CD4-positive, alpha-beta T cell treated with Interleukin-6 at 100 ng/mL for 8 hours (primary cell): ENCODE data around the gene PLD6.
"Not testable (repeated sequence)": the region's sequence is repeated elsewhere in the genome, so short reads cannot be mapped to it uniquely, and the experiment has no call there.

Source experiments
- DNase-seq: peaks from one replicate; pipeline ENCODE4 v3.0.0-alpha.2; 2020; ENCODE audit warnings: mixed read lengths, low spot score

Gene PLD6

DNA sequence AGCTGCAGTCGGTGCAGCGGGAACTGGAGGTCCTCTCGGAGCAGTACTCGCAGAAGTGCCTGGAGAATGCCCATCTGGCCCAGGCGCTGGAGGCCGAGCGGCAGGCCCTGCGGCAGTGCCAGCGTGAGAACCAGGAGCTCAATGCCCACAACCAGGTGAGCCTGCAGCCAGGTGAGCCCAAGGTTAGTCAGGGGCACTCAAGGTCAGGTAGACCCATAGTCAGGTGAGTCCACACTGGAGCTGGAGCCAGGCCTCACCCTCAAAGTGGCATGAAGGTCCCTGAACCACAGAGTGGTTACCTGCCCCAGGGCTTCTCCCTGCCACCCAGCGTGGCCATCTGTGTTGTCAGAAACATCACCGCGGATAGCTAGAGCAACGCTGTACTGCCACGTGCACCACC is 32.2 kb downstream of the PLD6 start:
- DNase-seq, result no peak

DNA sequence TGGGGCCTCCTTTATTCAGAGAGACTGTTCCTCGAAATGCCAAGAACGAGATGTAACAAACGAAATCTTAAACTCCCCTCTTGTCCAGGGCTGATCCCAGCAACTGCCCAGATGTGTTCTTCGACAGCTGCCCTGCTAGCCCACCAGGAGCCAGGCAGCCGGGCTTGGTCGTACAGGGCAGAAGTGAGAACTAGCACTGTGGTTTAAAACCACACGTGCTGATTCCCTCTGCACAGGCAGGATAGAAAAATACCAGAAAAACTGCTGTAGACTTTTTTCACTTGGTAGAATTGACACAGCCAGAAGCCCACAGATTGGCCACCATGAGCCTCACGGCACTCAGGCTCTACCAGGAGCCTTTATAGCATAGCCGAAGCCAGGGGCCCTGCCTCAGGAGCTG is 33.1 kb downstream of the PLD6 start:
- no peak for DNase-seq

DNA sequence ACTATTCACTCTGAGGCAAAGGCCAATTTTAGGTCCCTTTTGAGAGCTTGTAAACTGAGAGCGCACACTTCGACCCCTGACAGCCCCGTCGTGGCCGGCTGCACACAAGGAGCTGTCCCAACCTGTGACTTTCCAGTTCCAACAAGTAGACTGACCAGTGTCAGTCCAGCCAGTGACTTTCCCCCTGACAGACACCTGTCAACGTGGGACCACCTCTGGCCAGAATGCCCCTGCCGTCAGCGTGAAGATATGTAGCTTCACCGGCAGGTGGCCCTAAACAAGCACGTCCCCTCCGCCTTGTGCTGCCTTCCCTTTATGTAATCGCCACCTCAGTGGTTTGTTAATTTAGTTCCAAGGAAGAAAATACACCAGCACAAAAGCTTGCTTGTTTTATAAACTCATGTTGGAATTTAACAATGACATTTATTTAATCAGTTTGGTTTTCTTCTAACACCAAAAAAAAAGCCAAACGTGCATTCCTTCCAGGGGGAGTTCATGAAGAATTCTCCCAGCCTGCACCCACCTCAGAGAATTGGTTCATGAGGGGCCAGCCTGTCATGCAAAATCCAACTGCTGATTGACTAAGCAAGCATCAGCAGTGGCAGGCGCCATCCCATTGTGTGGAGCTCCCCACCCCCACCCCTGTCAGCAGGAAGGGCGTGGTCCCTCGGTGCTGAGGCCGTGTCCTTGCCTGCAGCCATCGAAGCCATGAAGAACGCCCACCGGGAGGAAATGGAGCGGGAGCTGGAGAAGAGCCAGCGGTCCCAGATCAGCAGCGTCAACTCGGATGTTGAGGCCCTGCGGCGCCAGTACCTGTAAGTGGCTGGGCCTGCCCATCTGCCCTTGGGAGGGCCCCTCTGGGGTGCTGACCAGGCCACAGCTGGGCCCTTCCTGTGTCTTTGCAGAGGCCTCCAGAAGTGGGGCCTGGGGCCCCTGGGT is 33.9 kb downstream of the PLD6 start:
- DNase-seq, result no peak

DNA sequence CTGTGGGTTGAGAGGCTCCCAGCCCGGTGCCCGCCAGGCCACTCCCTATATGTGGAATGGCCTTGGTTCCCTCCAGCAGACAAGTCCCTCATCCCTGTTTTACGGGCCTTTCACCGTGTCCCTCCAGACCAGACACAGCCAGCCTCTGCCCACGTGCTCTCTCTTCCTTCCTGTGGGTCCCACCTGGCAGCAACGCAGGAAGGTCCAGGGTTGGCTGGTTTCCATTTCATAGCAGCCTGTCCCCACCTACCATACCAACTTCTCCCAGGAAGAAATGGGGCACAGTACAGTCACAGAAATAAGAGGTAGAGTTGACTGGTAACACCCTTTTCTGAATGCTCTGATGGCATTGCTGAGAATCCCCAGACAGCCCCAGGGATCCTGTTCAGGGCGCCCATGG is 34.9 kb downstream of the PLD6 start:
- DNase-seq, result no peak

DNA sequence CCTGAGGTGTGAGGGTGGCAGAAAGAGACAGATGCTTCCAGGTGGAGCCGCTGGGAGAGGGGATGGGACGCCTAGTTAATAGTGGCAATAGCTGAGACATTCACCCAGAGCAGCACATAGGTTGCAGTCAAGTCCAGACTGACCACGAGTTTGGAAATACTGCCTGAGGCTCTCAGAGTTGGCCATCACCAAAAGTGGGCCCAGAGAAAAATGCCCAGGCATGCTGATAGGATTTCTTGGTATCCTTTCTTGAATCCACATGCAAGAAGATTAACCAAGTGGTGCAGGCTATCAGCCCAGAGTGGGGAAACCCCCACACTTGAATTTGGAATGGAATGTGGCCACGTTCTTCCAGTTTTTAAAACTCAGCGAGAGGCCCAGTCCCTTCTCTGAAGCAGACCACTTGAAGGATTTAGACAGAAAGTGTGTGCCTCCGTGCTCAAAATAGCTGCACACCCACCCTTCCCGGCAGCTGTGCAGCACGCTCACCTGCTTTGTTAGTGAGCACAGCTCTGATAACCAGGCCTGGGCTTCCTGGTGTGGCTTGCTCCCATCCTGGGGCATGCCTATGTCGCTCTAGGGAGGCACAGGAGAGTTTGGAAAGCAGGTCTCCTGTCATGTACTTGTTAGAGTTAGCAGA is 35.7 kb downstream of the PLD6 start:
- DNase-seq, result no peak

DNA sequence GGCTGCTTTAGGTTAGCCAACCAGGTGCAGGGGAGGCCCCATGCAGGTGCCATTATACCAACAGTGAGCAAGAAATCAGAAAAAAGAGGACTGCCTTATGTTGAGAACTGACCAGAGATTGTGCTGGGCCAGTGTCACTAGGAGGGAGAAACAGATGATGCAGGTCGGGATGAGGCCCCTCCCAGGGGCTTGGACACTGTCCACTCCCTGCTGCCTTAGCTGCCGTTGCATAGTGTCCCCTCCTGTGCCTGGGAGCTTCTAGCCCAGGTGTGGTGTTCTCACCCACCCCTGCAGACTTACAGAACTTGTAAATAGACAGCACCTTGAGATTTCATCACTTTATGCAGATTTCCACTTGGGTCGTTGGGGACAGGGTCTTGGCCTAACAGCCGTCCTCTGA is 36.7 kb downstream of the PLD6 start:
- DNase-seq, result no peak

DNA sequence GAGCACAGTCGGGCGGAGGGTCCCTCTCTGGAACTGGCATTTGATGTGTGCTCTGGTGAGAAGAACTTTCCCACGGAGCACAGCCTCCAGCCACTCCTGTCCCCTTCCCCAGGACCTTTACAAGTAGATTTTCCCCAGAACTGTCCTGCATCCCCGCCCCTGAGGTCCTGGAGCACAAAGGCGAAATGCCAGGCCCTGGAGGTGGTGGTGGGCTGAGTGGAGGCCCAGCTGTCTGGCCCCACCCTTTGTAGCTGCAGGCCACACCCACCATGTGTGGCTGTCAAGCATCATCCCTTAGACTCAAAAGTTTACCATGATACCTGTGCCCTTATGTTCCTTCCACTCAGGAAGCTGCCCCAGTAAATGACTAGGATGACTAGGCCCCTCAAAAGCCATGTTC is 37.7 kb downstream of the PLD6 start:
- DNase-seq, result no peak

DNA sequence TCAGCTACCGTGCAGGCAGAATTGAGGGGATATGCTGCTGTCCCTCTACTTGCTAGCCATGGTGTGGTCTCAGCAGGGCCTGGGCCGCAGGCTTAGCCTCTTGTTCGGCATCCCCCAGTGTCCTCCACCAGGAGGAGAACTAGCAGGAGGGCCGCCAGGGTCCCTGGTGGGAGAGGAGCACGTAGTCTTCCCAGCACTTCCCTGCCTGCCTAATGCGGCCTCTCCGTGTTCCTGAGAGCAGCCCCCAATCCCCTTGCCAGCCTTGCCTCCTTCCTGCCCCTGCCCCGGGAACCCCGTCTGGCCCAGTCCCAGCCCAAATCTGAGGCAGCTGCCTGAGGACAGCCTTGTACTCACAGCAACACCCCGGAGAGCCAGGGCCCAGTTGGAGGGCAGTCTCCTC is 38.1 kb downstream of the PLD6 start:
- no peak for DNase-seq

DNA sequence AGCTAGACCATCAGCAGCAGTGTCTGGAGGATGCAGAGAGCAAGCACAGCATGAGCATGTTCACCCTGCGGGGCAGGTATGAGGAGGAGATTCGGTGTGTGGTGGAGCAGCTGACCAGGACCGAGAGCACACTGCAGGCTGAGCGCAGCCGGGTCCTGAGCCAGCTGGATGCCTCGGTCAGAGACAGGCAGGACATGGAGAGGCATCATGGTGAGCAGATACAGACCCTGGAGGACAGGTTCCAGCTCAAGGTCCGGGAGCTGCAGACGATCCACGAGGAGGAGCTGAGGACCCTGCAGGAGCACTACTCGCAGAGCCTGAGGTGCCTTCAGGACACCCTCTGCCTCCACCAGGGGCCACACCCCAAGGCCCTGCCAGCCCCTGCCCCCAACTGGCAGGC is 38.8 kb downstream of the PLD6 start:
- no peak for DNase-seq

DNA sequence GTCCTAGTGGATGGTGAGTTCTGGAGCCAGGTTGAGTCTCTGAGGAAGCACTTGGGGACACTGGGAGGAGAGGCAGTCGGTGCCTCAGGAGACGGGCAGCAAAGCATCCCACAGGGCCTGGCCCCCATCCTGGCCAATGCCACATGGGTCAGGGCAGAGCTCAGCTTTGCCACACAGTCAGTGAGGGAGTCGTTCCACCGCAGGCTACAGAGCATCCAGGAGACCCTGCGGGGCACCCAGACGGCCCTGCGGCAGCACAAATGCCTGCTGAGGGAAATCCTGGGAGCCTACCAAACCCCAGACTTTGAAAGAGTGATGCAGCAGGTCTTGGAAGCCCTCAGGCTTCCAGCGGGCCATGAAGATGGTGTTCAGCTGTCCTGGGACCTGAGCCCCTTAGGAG is 39.7 kb downstream of the PLD6 start:
- no peak for DNase-seq

DNA sequence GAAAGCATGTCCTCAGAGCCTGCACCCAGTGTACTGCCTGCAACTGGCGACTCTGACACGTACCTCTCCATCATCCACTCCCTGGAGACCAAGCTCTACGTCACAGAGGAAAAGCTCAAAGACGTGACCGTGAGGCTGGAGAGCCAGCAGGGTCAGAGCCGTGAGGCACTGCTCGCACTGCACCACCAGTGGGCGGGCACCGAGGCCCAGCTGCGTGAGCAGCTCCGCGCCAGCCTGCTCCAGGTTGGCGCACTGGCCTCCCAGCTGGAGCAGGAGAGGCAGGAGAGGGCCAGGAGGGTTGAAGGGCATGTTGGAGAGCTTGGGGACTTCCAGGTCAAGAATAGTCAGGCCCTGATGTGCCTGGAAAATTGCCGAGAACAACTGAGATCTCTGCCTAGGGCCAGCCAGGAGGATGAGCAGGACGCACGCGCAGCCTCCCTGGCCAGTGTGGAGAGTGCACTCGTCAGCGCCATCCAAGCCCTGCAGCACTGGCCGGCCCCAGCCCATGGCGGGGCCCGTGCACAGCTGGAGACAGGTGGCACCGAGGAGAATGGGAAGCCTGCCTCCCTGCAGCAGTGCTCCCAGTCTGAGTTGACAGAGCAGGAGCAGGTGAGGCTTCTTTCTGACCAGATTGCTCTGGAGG is 40.3 kb downstream of the PLD6 start:
- no peak for DNase-seq

DNA sequence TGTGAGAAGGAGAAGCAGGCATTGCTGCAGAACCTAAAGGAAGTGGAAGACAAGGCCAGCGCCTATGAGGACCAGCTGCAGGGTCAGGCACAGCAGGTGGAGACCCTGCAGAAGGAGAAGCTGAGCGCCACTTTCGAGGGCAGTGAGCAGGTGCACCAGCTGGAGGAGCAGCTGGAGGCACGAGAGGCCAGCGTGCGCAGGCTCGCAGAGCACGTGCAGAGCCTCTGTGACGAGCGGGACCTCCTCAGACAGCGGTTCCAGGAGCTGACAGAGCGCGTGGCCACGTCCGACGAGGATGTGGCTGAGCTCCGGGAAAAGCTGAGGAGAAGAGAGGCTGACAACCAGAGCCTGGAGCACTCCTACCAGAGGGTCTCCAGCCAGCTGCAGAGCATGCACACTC is 41.5 kb downstream of the PLD6 start:
- DNase-seq, result no peak

DNA sequence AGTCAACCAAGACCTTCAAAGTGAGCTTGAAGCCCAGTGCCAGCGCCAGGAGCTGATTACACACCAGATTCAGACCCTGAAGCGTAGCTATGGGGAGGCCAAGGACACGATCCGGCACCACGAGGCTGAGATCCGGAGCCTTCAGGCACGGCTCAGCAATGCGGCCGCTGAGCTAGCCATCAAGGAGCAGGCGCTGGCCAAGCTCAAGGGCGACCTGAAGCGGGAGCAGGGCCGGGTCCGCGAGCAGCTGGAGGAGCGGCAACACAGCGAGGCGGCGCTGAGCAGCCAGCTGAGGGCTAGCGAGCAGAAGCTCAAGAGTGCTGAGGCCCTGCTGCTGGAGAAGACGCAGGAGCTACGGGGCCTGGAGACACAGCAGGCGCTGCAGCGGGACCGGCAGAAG is 42.0 kb downstream of the PLD6 start:
- DNase-seq, result no peak

DNA sequence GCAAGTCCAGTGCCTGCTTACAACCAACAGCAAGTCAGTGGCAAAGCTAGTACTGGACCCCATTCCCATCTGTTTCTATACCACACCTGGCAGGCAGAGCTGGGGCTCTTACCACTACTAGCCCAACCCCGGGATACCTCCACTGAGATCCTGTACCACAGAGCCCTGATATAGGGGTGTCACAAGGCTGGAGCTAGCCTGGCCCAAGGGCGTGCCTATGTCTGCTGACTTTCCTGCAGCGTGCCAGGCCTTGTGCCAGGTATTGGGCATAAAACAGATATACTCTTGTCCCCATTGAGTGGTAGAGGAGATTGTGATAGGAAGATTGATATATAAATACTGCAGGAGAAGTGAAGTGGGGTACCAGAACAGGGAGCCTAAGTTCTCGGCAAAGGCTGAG is 44.4 kb downstream of the PLD6 start:
- no peak for DNase-seq

DNA sequence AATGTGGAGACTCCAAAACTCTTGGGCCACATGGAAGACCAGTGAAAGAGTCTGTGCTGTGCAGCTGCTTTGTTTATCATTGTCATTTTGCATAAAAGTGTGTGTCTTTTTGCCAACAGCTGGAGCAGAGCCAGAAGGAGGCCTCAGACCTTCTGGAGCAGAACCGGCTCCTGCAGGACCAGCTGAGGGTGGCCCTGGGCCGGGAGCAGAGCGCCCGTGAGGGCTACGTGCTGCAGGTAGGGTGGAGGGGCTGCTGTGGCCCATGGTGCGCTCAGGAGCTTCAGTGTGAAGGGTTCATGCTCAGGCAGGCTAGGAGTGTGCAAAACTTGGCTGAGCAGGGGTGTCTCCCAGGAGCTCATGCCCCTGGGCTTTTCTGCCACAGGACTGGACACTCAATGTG is 45.0 kb downstream of the PLD6 start:
- DNase-seq, result no peak

DNA sequence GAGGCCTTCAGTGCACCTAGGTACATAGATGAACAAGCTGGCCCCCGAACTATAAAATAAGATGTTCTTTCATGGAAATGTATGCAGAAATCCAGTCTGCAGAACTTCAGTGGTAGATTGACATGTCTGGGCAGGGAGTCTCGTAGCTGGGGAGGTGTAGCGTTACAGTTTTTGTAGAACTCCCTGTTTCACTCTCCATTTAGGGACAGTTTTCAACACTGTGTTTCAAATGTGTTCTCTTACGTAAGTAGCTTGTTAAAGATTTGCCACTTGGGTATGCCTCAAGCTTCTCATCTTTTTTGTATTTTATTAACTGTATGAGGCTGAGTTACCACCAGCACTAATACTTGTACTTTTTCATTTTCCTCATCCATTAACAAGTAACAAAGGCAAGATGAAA is 46.6 kb downstream of the PLD6 start:
- DNase-seq, result no peak

DNA sequence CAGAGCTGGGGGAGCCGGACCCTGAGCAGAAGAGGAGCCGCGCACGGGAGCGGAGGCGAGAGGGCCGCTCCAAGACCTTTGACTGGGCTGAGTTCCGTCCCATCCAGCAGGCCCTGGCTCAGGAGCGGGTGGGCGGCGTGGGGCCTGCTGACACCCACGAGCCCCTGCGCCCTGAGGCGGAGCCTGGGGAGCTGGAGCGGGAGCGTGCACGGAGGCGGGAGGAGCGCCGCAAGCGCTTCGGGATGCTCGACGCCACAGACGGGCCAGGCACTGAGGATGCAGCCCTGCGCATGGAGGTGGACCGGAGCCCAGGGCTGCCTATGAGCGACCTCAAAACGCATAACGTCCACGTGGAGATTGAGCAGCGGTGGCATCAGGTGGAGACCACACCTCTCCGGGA is 47.6 kb downstream of the PLD6 start:
- not testable (repeated sequence) for DNase-seq

DNA sequence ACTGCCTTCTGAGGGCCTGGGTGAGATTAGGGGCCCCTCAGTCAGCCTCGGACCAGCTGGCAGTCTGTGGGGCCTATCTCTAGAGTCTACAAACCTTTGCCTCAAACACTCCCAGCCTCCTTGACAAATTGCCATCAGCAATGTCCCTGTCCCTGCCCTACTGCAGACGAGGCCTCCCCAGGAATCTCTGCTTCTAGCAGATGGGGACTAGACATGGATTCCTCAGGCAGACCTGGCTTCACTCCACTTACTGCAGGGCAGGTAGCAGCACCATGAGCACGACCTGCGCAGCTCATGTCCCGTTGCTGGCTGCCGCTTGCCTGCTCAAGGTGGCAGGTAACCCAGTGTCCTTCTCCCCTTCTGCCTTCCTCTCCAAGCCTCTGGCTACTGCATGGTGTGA is 49.1 kb downstream of the PLD6 start:
- no peak for DNase-seq

DNA sequence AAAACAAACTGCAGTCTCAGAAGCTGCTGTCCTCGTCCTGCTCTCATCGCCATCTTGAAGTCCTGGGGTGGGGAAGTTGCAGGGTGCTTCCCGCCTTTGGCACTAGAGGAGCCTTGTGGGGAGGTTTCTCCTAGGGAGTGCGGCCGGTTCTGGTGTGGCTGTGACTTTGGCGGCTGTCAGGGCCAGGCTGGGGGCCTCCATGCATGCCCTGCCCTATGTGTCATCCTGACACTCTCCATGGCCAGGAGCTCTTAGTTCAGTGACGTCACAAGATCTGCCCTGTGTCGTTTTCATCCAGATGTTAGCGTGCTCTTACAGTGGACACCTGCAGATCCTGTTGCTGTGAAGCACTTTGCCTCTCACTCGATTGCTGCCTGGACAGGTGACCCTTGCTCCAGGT is 49.6 kb downstream of the PLD6 start:
- DNase-seq, result no peak

DNA sequence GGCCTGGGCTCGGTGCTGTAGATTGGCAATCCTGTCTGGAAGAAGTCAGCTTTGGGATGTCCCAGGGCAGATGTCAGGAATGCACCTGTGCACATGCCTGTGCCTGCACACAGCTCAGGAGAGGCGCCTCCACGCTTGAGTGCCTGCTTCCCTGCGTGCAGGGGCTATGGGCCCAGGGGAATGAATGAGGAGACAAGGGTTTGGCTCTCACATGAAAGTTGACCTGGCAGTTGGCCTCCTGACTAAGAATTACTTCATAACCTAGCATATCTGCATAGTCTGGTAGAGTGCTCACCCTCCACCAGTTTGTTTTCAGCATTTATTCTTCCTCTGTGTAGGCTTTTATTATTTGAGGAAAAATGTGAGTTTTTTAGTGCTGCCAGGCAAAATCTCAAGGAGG is 50.0 kb downstream of the PLD6 start:
- DNase-seq, result no peak

DNA sequence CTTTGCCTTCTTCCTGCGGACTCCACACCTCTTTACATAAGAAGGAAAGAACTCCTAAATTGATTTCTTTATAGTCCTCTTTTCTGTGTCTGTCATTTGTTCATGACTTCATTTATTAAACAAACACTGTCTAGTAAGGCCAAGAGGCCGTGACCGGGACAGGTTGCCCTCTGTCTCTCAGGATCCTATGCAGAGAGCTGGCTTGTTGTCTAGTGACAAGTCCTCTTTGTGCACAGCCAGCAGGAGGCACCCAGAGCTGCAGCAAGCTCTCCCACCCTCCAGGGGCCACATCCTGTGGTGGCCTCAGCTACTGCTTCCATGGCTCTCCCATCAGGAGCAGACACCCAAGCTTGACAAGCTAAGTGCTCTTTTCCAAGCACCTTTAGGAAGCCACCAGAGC is 50.6 kb downstream of the PLD6 start:
- peak; percentile 27 for DNase-seq

DNA sequence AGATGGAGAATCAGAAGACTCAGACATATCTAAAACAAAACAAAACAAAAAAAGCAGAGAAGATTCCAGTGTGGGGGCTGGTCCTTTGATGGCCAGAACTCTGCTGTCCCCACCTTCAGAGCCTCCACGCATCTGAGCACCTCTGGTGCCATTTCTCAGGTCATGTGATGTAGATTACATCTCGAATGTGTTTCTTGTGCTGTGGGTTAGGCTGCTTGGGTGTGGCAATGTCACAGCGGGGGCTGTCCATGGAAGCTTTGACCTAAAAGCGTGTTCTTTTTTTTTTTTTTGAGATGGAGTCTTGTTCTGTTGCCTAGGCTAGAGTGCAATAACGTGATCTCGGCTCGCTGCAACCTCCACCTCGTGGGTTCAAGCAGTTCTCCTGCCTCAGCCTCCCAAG is 51.2 kb downstream of the PLD6 start:
- peak; percentile 15 for DNase-seq

DNA sequence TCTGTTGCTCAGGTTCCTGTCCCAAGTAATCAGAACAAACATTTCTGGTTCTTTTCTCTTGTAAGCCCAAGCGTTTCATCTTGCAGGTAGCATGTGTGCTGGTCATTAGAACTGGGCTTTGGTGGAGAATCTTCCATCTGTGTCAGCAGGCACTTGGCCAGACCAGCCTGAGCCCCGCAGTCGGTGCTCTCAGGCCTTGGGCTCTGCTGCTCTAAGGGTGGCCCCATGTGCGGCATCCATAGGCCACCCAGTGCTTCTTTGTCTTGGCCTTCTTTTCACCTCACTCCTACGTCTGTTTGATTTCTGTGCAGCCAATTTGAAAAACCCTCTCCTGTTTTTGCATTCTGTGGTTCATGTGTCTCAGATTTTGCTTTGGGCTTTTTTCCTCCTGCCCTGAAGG is 51.6 kb downstream of the PLD6 start:
- no peak for DNase-seq
